HepG2 (cell line): ENCODE results near the gene ALDOA. TPM values are rescaled to one million over a fixed set of nuclear protein-coding genes. Genes with fewer than 3 reads are reported as not detected.

Source experiments
- AKAP8 ChIP-seq: sonication (generic); formaldehyde crosslinking; IDR thresholded peaks from 2 replicates; pipeline ENCODE4 v1.5.1; 2020; ENCODE audit warnings: mild to moderate bottlenecking, missing genetic modification reagents
- CBX2 ChIP-seq, 2 experiments: fragments of 200-600 bp in 1 of 2; sonication (generic); formaldehyde crosslinking in 1 of 2; IDR thresholded peaks; 2 replicates each; pipeline versions ENCODE4 v1.7.0 to v1.8.1; 2018 to 2022; ENCODE audit warnings: low read depth in 2 of 2, low read length in 1 of 2, mild to moderate bottlenecking in 1 of 2, missing genetic modification reagents in 1 of 2
- KAT7 ChIP-seq: IDR thresholded peaks from 2 replicates; pipeline ENCODE4 v1.6.1; 2018; ENCODE audit warnings: borderline replicate concordance, missing compliant biosample characterization
- KLF16 ChIP-seq, 2 experiments: sonication (generic) in 1 of 2; formaldehyde crosslinking in 1 of 2; IDR thresholded peaks; 2 replicates each; pipeline versions ENCODE4 v1.6.1 to v1.8.0; 2016 to 2023; ENCODE audit warnings: missing genetic modification reagents in 2 of 2, missing compliant biosample characterization in 1 of 2
- MYPOP ChIP-seq: sonication (generic); formaldehyde crosslinking; IDR thresholded peaks from 2 replicates; pipeline ENCODE4 v1.8.1; 2023; ENCODE audit warnings: mild to moderate bottlenecking, moderate library complexity, missing genetic modification reagents
- NFIB ChIP-seq: sonication (generic); formaldehyde crosslinking; IDR thresholded peaks from 2 replicates; pipeline ENCODE4 v1.9.0; 2021; ENCODE audit warnings: missing genetic modification reagents, mild to moderate bottlenecking, borderline replicate concordance
- SAP130 ChIP-seq: IDR thresholded peaks from 2 replicates; pipeline ENCODE4 v1.6.1; 2016; ENCODE audit warnings: low read depth
- SMAD1 ChIP-seq: sonication (generic); formaldehyde crosslinking; IDR thresholded peaks from 2 replicates; pipeline ENCODE4 v1.4.0; 2020; ENCODE audit warnings: missing genetic modification reagents, low read depth, mild to moderate bottlenecking, borderline replicate concordance
- SOX13 ChIP-seq, 3 experiments: fragments of 450-650 bp in 1 of 3; sonication (generic) in 1 of 3; formaldehyde crosslinking in 1 of 3; IDR thresholded peaks in 2 of 3; conservative IDR thresholded peaks in 1 of 3; 2 replicates each; pipeline versions ENCODE4 v1.5.0 to v1.6.1; 2016 to 2020; ENCODE audit warnings: antibody characterized with exemption in 1 of 3, mild to moderate bottlenecking in 1 of 3, missing compliant biosample characterization in 1 of 3, missing genetic modification reagents in 1 of 3, moderate library complexity in 1 of 3
- SPEN ChIP-seq: sonication (generic); formaldehyde crosslinking; IDR thresholded peaks from 2 replicates; pipeline ENCODE4 v1.5.1; 2020; ENCODE audit warnings: low read depth, mild to moderate bottlenecking, missing genetic modification reagents
- ZNF296 ChIP-seq: sonication (generic); formaldehyde crosslinking; conservative IDR thresholded peaks from 2 replicates; pipeline ENCODE4 v1.5.0; 2020; ENCODE audit warnings: mild to moderate bottlenecking, missing genetic modification reagents
- ZNF563 ChIP-seq: sonication (generic); formaldehyde crosslinking; IDR thresholded peaks from 2 replicates; pipeline ENCODE4 v1.8.0; 2022; ENCODE audit warnings: mild to moderate bottlenecking, moderate library complexity, missing genetic modification reagents
- ZNF589 ChIP-seq: sonication (generic); formaldehyde crosslinking; conservative IDR thresholded peaks from 2 replicates; pipeline ENCODE4 v1.8.0; 2022; ENCODE audit warnings: mild to moderate bottlenecking, moderate library complexity, missing genetic modification reagents
- ZNF792 ChIP-seq: IDR thresholded peaks from 2 replicates; pipeline ENCODE4 v1.6.1; 2016
- ZSCAN20 ChIP-seq: sonication (generic); formaldehyde crosslinking; IDR thresholded peaks from 2 replicates; pipeline ENCODE4 v1.4.0; 2020; ENCODE audit warnings: missing genetic modification reagents, mild to moderate bottlenecking, borderline replicate concordance
- polyA plus RNA-seq, 8 experiments: library from polyadenylated mRNA; depleted of rRNA in 3 of 8; stranded (reverse) in 7 of 8; unstranded in 1 of 8; fragments of >200 nt; fragmentation: Illumina TruSeq in 4 of 8; extraction: Trizol in 4 of 8; gene quantifications; 2 replicates each; pipeline versions ENCODE4 v1.2.1 to v1.2.3, GENCODE V29; 2011 to 2016; ENCODE audit warnings: low read depth in 4 of 8, missing spikeins in 1 of 8, mixed read lengths in 1 of 8; ENCODE audit not compliant: insufficient read depth in 1 of 8
- total RNA-seq, 5 experiments: library from RNA; depleted of rRNA; stranded (reverse); fragments of >200 nt; fragmentation: Illumina TruSeq; extraction: Trizol; gene quantifications; 2 replicates each; pipeline ENCODE4 v1.2.3, GENCODE V29; 2016; ENCODE audit warnings: low read depth in 1 of 5
- TF ChIP-seq, protein P1 (sequence below): sonication (generic); formaldehyde crosslinking; IDR thresholded peaks from 2 replicates; pipeline ENCODE4 v1.5.0; 2020; ENCODE audit warnings: missing genetic modification reagents
- TF ChIP-seq, protein P2 (sequence below): sonication (generic); formaldehyde crosslinking; IDR thresholded peaks from 2 replicates; pipeline ENCODE4 v1.4.0; 2020; ENCODE audit warnings: missing genetic modification reagents
- TF ChIP-seq, protein P3 (sequence below): IDR thresholded peaks from 2 replicates; pipeline ENCODE4 v1.6.1; 2018; ENCODE audit warnings: missing genetic modification reagents
- TF ChIP-seq, protein P4 (sequence below): sonication (generic); formaldehyde crosslinking; IDR thresholded peaks from 2 replicates; pipeline ENCODE4 v1.8.1; 2023; ENCODE audit warnings: mild to moderate bottlenecking, missing genetic modification reagents, borderline replicate concordance
- TF ChIP-seq, protein P5 (sequence below): sonication (generic); formaldehyde crosslinking; IDR thresholded peaks from 2 replicates; pipeline ENCODE4 v1.8.0; 2022; ENCODE audit warnings: mild to moderate bottlenecking, missing genetic modification reagents, moderate library complexity

ALDOA gene
- total and polyA plus RNA-seq, 2 of the 13 experiments (the other 11 are each of a cell fraction or from before 2014, with no cell fraction given): 925 to 1,884 TPM

DNA sequence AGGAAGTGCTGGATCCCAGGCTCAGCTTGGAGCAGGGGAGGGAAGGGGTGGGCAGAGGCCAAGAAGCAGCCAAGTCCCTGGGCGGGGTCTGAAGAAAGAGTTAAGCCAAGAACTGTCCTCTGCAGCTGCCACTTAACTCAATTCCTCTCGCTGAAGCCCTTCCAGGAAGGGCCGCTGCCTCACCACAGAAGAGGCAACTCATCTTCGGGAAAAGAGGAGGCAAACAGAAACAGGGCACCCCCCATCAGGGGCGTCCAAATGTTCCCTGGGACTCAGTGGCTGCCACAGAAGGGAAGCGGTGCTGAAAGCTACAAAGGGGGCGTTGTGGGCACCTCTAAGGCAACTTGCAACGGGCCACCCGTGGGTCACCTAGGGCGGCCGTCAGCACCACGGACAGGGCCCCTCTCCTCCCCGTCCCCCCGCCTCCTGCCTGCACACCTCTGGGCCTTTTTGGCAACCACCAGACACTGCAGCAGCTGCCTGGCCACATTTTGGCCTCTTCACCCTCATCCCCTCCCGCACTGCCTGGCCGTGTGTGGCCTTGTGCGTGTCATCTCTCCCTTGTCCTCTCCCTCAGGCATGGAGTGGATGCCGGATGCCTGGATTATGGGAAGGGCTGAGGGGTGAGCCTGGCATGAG, 37.0 kb upstream of the ALDOA start (continued):
- TF ChIP-seq SPEN (CRISPR knock-in tag): 0 out of 2 replicates have a peak, but pooled peaks have one; percentile 26
- no peak for TF ChIP-seq ZNF792 (CRISPR knock-in tag)
- no peak for TF ChIP-seq ZNF589 (CRISPR knock-in tag)
- TF ChIP-seq SMAD1: no peak
- TF ChIP-seq KLF16 (CRISPR knock-in tag; IDR thresholded peaks at IDR 0.05): peak in 1 of 2 experiments; percentile 66; a peak in 2 of 4 replicates
- TF ChIP-seq AKAP8: no peak
- peak; percentile 36 for TF ChIP-seq SAP130
- TF ChIP-seq NFIB (CRISPR knock-in tag): no peak
- no peak for TF ChIP-seq MYPOP
- TF ChIP-seq ZSCAN20 (CRISPR knock-in tag): no peak
- TF ChIP-seq ZNF563 (CRISPR knock-in tag): no peak
- no peak for TF ChIP-seq SOX13 (IDR thresholded peaks at IDR 0.05)
- TF ChIP-seq SOX13 (CRISPR knock-in tag; conservative IDR thresholded peaks at IDR 0.05 in 1 of 2, IDR thresholded peaks at IDR 0.05 in 1 of 2): 0 out of 4 replicates have a peak, but pooled peaks of 1 of the 2 experiments have one; percentile 27
- TF ChIP-seq, protein P1, sequence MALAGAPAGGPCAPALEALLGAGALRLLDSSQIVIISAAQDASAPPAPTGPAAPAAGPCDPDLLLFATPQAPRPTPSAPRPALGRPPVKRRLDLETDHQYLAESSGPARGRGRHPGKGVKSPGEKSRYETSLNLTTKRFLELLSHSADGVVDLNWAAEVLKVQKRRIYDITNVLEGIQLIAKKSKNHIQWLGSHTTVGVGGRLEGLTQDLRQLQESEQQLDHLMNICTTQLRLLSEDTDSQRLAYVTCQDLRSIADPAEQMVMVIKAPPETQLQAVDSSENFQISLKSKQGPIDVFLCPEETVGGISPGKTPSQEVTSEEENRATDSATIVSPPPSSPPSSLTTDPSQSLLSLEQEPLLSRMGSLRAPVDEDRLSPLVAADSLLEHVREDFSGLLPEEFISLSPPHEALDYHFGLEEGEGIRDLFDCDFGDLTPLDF (CRISPR knock-in tag): no peak
- TF ChIP-seq, protein P2, sequence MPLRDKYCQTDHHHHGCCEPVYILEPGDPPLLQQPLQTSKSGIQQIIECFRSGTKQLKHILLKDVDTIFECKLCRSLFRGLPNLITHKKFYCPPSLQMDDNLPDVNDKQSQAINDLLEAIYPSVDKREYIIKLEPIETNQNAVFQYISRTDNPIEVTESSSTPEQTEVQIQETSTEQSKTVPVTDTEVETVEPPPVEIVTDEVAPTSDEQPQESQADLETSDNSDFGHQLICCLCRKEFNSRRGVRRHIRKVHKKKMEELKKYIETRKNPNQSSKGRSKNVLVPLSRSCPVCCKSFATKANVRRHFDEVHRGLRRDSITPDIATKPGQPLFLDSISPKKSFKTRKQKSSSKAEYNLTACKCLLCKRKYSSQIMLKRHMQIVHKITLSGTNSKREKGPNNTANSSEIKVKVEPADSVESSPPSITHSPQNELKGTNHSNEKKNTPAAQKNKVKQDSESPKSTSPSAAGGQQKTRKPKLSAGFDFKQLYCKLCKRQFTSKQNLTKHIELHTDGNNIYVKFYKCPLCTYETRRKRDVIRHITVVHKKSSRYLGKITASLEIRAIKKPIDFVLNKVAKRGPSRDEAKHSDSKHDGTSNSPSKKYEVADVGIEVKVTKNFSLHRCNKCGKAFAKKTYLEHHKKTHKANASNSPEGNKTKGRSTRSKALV (CRISPR knock-in tag): no peak
- TF ChIP-seq KAT7 (CRISPR knock-in tag): no peak
- no peak for TF ChIP-seq CBX2 (IDR thresholded peaks at IDR 0.05; ENCODE audit: low read depth, low read length)
- no peak for TF ChIP-seq CBX2 (CRISPR knock-in tag; IDR thresholded peaks at IDR 0.05; ENCODE audit: low read depth)
- TF ChIP-seq, protein P3, sequence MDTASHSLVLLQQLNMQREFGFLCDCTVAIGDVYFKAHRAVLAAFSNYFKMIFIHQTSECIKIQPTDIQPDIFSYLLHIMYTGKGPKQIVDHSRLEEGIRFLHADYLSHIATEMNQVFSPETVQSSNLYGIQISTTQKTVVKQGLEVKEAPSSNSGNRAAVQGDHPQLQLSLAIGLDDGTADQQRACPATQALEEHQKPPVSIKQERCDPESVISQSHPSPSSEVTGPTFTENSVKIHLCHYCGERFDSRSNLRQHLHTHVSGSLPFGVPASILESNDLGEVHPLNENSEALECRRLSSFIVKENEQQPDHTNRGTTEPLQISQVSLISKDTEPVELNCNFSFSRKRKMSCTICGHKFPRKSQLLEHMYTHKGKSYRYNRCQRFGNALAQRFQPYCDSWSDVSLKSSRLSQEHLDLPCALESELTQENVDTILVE (CRISPR knock-in tag): 0 out of 2 replicates have a peak, but pooled peaks have one; percentile 29
- TF ChIP-seq, protein P4, sequence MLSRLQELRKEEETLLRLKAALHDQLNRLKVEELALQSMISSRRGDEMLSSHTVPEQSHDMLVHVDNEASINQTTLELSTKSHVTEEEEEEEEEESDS: no peak
- TF ChIP-seq, protein P5, sequence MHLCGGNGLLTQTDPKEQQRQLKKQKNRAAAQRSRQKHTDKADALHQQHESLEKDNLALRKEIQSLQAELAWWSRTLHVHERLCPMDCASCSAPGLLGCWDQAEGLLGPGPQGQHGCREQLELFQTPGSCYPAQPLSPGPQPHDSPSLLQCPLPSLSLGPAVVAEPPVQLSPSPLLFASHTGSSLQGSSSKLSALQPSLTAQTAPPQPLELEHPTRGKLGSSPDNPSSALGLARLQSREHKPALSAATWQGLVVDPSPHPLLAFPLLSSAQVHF: no peak
- no peak for TF ChIP-seq ZNF296 (CRISPR knock-in tag)
